H9 (cell line): Measurements from ENCODE around the gene PRR23E. TPM values are rescaled to one million over a fixed set of nuclear protein-coding genes. Genes with fewer than 3 reads are reported as not detected.

Experiments used
- DNase-seq: peaks from one replicate; pipeline ENCODE4 v3.0.0-alpha.2; 2017
- H2AFZ ChIP-seq: one replicate; pipeline ENCODE4 v1.6.1; 2013; ENCODE audit warnings: mild to moderate bottlenecking, low read length, control low read depth, moderate library complexity
- H2AK5ac ChIP-seq: 2 replicates; pipeline ENCODE4 v1.6.1; 2013; ENCODE audit warnings: low read length, control low read depth, mixed read lengths; ENCODE audit not compliant: insufficient read length
- H2BK120ac ChIP-seq: one replicate; pipeline ENCODE4 v1.6.1; 2013; ENCODE audit warnings: low read depth, mild to moderate bottlenecking, low read length, control low read depth, inconsistent platforms; ENCODE audit not compliant: poor library complexity, severe bottlenecking
- H2BK12ac ChIP-seq: 2 replicates; pipeline ENCODE4 v1.6.1; 2013; ENCODE audit warnings: low read length, control low read depth, mixed read lengths, low read depth; ENCODE audit not compliant: insufficient read length
- H2BK15ac ChIP-seq: 2 replicates; pipeline ENCODE4 v1.6.1; 2013; ENCODE audit warnings: low read depth, low read length, control low read depth
- H2BK20ac ChIP-seq: one replicate; pipeline ENCODE4 v1.6.1; 2013; ENCODE audit warnings: low read depth, mild to moderate bottlenecking, low read length, control low read depth, inconsistent platforms; ENCODE audit not compliant: poor library complexity, severe bottlenecking
- H2BK5ac ChIP-seq: 2 replicates; pipeline ENCODE4 v1.6.1; 2013; ENCODE audit warnings: low read length, control low read depth, mixed read lengths; ENCODE audit not compliant: insufficient read length
- H3K14ac ChIP-seq: 2 replicates; pipeline ENCODE4 v1.6.1; 2013; ENCODE audit warnings: low read length, control low read depth; ENCODE audit not compliant: insufficient read depth
- H3K18ac ChIP-seq: 2 replicates; pipeline ENCODE4 v1.6.1; 2013; ENCODE audit warnings: low read depth, mild to moderate bottlenecking, mixed read lengths, low read length, control low read depth; ENCODE audit not compliant: insufficient read length
- H3K23ac ChIP-seq: 2 replicates; pipeline ENCODE4 v1.6.1; 2013; ENCODE audit warnings: low read length, control low read depth, mixed read lengths, low read depth; ENCODE audit not compliant: insufficient read length
- H3K23me2 ChIP-seq: 2 replicates; pipeline ENCODE4 v1.6.1; 2013; ENCODE audit warnings: low read depth, mild to moderate bottlenecking, mixed read lengths, low read length, control low read depth; ENCODE audit not compliant: insufficient read length, poor library complexity, severe bottlenecking
- H3K27ac ChIP-seq: 2 replicates; pipeline ENCODE4 v1.5.1; 2013; ENCODE audit warnings: low read length, control low read depth, mixed read lengths, low read depth; ENCODE audit not compliant: insufficient read length
- H3K27me3 ChIP-seq: 2 replicates; pipeline ENCODE4 v1.6.1; 2013; ENCODE audit warnings: low read length, control low read depth, inconsistent platforms; ENCODE audit not compliant: insufficient read depth
- H3K4ac ChIP-seq: 2 replicates; pipeline ENCODE4 v1.6.1; 2013; ENCODE audit warnings: low read depth, mild to moderate bottlenecking, control low read depth, inconsistent platforms, low read length, moderate library complexity
- H3K4me1 ChIP-seq: 2 replicates; pipeline ENCODE4 v1.6.1; 2013; ENCODE audit warnings: low read length, control low read depth, inconsistent platforms; ENCODE audit not compliant: insufficient read depth
- H3K4me2 ChIP-seq: 2 replicates; pipeline ENCODE4 v1.6.1; 2013; ENCODE audit warnings: low read length, control low read depth, mixed read lengths; ENCODE audit not compliant: insufficient read length, insufficient read depth
- H3K56ac ChIP-seq: 2 replicates; pipeline ENCODE4 v1.6.1; 2013; ENCODE audit warnings: low read depth, mild to moderate bottlenecking, mixed read lengths, low read length, control low read depth; ENCODE audit not compliant: insufficient read length
- H3K79me1 ChIP-seq: 2 replicates; pipeline ENCODE4 v1.6.1; 2013; ENCODE audit warnings: low read depth, mild to moderate bottlenecking, moderate library complexity, low read length, control low read depth, inconsistent platforms; ENCODE audit not compliant: insufficient read depth, poor library complexity, severe bottlenecking
- H3K79me2 ChIP-seq: 2 replicates; pipeline ENCODE4 v1.6.1; 2013; ENCODE audit warnings: low read length, control low read depth, inconsistent platforms; ENCODE audit not compliant: insufficient read depth
- H3K9ac ChIP-seq: 2 replicates; pipeline ENCODE4 v1.6.1; 2013; ENCODE audit warnings: low read length, control low read depth, mixed read lengths; ENCODE audit not compliant: insufficient read length; ENCODE audit errors: extremely low read depth
- H3K9me3 ChIP-seq: one replicate; pipeline ENCODE4 v1.6.1; 2013; ENCODE audit warnings: low read depth, low read length, inconsistent platforms; ENCODE audit not compliant: control insufficient read depth
- H3T11ph ChIP-seq: one replicate; pipeline ENCODE4 v1.6.1; 2013; ENCODE audit warnings: mild to moderate bottlenecking, low read length, control low read depth, inconsistent platforms
- H4K20me1 ChIP-seq: one replicate; pipeline ENCODE4 v1.6.1; 2013; ENCODE audit not compliant: control insufficient read depth, insufficient read length, insufficient read depth
- H4K5ac ChIP-seq: 2 replicates; pipeline ENCODE4 v1.6.1; 2013; ENCODE audit warnings: low read depth, mild to moderate bottlenecking, mixed read lengths, low read length, control low read depth; ENCODE audit not compliant: insufficient read length
- H4K8ac ChIP-seq: replicated peaks from 2 replicates; pipeline ENCODE4 v1.6.1; 2013; ENCODE audit warnings: low read length, control low read depth, mixed read lengths, low read depth; ENCODE audit not compliant: insufficient read length
- H4K91ac ChIP-seq: 2 replicates; pipeline ENCODE4 v1.6.1; 2013; ENCODE audit warnings: low read depth, mild to moderate bottlenecking, moderate library complexity, mixed read lengths, low read length, control low read depth; ENCODE audit not compliant: insufficient read length
- H3K27ac Mint-ChIP-seq, 3 experiments: 2 replicates in 2 of 3; 3 replicates in 1 of 3; pipeline ENCODE4 v1.8.0; 2020 to 2021; ENCODE audit warnings: mixed read lengths in 3 of 3, mild to moderate bottlenecking in 1 of 3, moderate library complexity in 1 of 3
- H3K27me3 Mint-ChIP-seq: 2 replicates; pipeline ENCODE4 v1.8.0; 2021; ENCODE audit warnings: low read depth, mild to moderate bottlenecking, moderate library complexity, mixed read lengths
- H3K36me3 Mint-ChIP-seq, 3 experiments: 2 replicates in 2 of 3; 3 replicates in 1 of 3; pipeline ENCODE4 v1.8.0; 2020 to 2021; ENCODE audit warnings: low read depth in 3 of 3, mixed read lengths in 3 of 3; ENCODE audit not compliant: insufficient read depth in 1 of 3
- H3K4me1 Mint-ChIP-seq, 2 experiments: 2 replicates each; pipeline ENCODE4 v1.8.0; 2020; ENCODE audit warnings: mixed read lengths in 2 of 2
- H3K4me3 Mint-ChIP-seq, 2 experiments: 2 replicates in 1 of 2; 3 replicates in 1 of 2; pipeline ENCODE4 v1.8.0; 2020 to 2021; ENCODE audit warnings: mild to moderate bottlenecking in 2 of 2, mixed read lengths in 2 of 2, moderate library complexity in 1 of 2
- H3K9me3 Mint-ChIP-seq, 2 experiments: 2 replicates in 1 of 2; 3 replicates in 1 of 2; pipeline ENCODE4 v1.8.0; 2020; ENCODE audit warnings: mild to moderate bottlenecking in 2 of 2, mixed read lengths in 2 of 2, moderate library complexity in 1 of 2
- CTCF ChIP-seq: fragments of 200-600 bp; sonication (generic); conservative IDR thresholded peaks from 3 replicates; pipeline ENCODE4 v1.8.0; 2021; ENCODE audit warnings: antibody characterized with exemption, mild to moderate bottlenecking
- WGBS: extraction: QIAGEN DNeasy Blood & Tissue Kit; methylation state at CpG from one replicate; pipeline ENCODE4 v1.1.7; 2013; ENCODE audit warnings: missing lambda C conversion rate, low lambda C conversion rate, mixed read lengths; ENCODE audit not compliant: insufficient read length; ENCODE audit errors: extremely low coverage; 5-methylcytosine and 5-hydroxymethylcytosine counted together
- total RNA-seq: library from RNA; stranded (reverse); gene quantifications from 2 replicates; pipeline ENCODE4 v1.2.1, GENCODE V29; 2021

Gene PRR23E
- total RNA-seq, 1 experiment from 2014 or later: not detected

GRCh38 chr3:127172211-127172610 is 20.7 kb upstream of the PRR23E start:
- Histone ChIP-seq H3K27me3 (no peaks in the 10 kb centered on the region), H2AK5ac (no peak overlapping the region), H3K4me1 (no peaks in the 10 kb centered on the region; the same call in 1 of the 2 replicates), H3K18ac (no peak overlapping the region), H2BK5ac (no peak overlapping the region), H2AFZ (no peak overlapping the region), H2BK12ac (no peak overlapping the region), H3K4ac (no peak overlapping the region), H3K9me3 (no peaks in the 10 kb centered on the region), H4K91ac (no peak overlapping the region), H3K79me1 (no peaks in the 10 kb centered on the region), H3K23me2 (no peaks in the 10 kb centered on the region), H4K8ac (no peak overlapping the region), H3K14ac (no peak overlapping the region), H3K79me2 (no peaks in the 10 kb centered on the region), H4K20me1 (no peaks in the 10 kb centered on the region), H3K56ac (no peak overlapping the region), H3K27ac (no peak overlapping the region), H2BK120ac (no peak overlapping the region), H2BK15ac (no peak overlapping the region), H2BK20ac (no peak overlapping the region), H3T11ph (no peak overlapping the region), H3K23ac (no peak overlapping the region), H4K5ac (no peak overlapping the region), H3K9ac (no peak overlapping the region), H3K4me2 (no peak overlapping the region)
- Mint-ChIP-seq H3K4me1 (peaks cover 3 to 13% of the 10 kb centered on the region in 2 experiments; a peak in 3 of 4 replicates), H3K9me3 (peaks cover 0 to 3% of the 10 kb centered on the region in 2 experiments; a peak in 1 of 5 replicates), H3K36me3 (no peaks in the 10 kb centered on the region), H3K4me3 (no peak overlapping the region), H3K27ac (peak overlapping the region in 1 of 3 experiments; percentile 30; a peak in 1 of 7 replicates), H3K27me3 (peaks cover 11% of the 10 kb centered on the region)
- TF ChIP-seq CTCF: no peak
- peak; percentile 20 for DNase-seq
- no CpG with 5 or more reads among the region's 5 CpGs for WGBS
